HCT116 (cell line): ENCODE measurements around the gene TTC29.

ENCODE experiments used
- CEBPB ChIP-seq: IDR thresholded peaks from 2 replicates; pipeline ENCODE4 v1.6.1; 2012; ENCODE audit warnings: low read depth
- EZH2 ChIP-seq: fragments of 200-600 bp; sonication (generic); IDR thresholded peaks from 2 replicates; pipeline ENCODE4 v1.6.1; 2017; ENCODE audit warnings: antibody characterized with exemption, mixed run types
- EZH2phosphoT487 ChIP-seq: fragments of 200-600 bp; IDR thresholded peaks from 2 replicates; pipeline ENCODE4 v1.6.1; 2018; ENCODE audit warnings: antibody characterized with exemption, borderline replicate concordance
- POLR2A ChIP-seq: IDR thresholded peaks from 2 replicates; pipeline ENCODE4 v1.7.0; 2011; ENCODE audit warnings: borderline replicate concordance; ENCODE audit not compliant: insufficient read depth, insufficient read length; ENCODE audit errors: extremely low read depth
- YY1 ChIP-seq: IDR thresholded peaks from 2 replicates; pipeline ENCODE4 v1.6.1; 2011; ENCODE audit warnings: low read length, low read depth, moderate library complexity, mild to moderate bottlenecking; ENCODE audit not compliant: insufficient replicate concordance; ENCODE audit errors: extremely low read depth
- TF ChIP-seq, protein P1 (sequence below), 3 experiments: fragments of 200-600 bp in 1 of 3; sonication (generic) in 1 of 3; IDR thresholded peaks in 2 of 3; conservative IDR thresholded peaks in 1 of 3; 2 replicates each; pipeline ENCODE4 v1.5.1; 2012 to 2017; ENCODE audit warnings: low read depth in 2 of 3, low read length in 2 of 3, antibody characterized with exemption in 1 of 3, borderline replicate concordance in 1 of 3, control low read depth in 1 of 3, mild to moderate bottlenecking in 1 of 3, mixed read lengths in 1 of 3, mixed run types in 1 of 3, moderate library complexity in 1 of 3; ENCODE audit not compliant: insufficient read depth in 1 of 3

DNA sequence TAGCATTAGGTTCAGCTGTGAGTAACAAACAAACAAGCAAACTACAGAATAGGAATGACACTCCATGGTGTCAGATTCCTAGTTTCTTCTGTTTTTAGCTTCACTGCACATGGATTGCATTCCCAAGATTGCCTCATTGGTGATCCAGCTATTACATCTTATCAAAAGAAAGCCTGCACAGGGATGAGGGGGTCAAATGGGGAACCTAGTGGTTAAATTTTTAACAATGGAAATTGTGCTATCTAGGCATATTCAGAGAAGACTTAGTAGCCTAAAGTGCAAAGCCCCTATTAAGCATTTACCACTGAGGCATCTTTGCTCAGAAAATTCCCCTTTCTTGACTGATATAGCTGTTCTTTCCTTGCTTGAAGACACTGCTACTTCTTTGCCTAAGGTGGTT is 3.9 kb upstream of the TTC29 start:
- TF ChIP-seq POLR2A (no peak), YY1 (no peak), EZH2 (no peak), EZH2phosphoT487 (no peak), CEBPB (no peak)
- TF ChIP-seq, protein P1, sequence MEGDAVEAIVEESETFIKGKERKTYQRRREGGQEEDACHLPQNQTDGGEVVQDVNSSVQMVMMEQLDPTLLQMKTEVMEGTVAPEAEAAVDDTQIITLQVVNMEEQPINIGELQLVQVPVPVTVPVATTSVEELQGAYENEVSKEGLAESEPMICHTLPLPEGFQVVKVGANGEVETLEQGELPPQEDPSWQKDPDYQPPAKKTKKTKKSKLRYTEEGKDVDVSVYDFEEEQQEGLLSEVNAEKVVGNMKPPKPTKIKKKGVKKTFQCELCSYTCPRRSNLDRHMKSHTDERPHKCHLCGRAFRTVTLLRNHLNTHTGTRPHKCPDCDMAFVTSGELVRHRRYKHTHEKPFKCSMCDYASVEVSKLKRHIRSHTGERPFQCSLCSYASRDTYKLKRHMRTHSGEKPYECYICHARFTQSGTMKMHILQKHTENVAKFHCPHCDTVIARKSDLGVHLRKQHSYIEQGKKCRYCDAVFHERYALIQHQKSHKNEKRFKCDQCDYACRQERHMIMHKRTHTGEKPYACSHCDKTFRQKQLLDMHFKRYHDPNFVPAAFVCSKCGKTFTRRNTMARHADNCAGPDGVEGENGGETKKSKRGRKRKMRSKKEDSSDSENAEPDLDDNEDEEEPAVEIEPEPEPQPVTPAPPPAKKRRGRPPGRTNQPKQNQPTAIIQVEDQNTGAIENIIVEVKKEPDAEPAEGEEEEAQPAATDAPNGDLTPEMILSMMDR (IDR thresholded peaks at IDR 0.05 in 2 of 3, conservative IDR thresholded peaks at IDR 0.05 in 1 of 3; ENCODE audit: borderline replicate concordance in 1 of 3, insufficient read depth in 1 of 3, low read depth in 2 of 3, low read length in 2 of 3) = no peak
